ENCODE data around the gene CDK10. TPM values are rescaled to one million over a fixed set of nuclear protein-coding genes. Genes with fewer than 3 reads are reported as not detected.

CDK10 gene
- total RNA-seq, 1 donor from 2014 or later = 83.2 TPM

DNA sequence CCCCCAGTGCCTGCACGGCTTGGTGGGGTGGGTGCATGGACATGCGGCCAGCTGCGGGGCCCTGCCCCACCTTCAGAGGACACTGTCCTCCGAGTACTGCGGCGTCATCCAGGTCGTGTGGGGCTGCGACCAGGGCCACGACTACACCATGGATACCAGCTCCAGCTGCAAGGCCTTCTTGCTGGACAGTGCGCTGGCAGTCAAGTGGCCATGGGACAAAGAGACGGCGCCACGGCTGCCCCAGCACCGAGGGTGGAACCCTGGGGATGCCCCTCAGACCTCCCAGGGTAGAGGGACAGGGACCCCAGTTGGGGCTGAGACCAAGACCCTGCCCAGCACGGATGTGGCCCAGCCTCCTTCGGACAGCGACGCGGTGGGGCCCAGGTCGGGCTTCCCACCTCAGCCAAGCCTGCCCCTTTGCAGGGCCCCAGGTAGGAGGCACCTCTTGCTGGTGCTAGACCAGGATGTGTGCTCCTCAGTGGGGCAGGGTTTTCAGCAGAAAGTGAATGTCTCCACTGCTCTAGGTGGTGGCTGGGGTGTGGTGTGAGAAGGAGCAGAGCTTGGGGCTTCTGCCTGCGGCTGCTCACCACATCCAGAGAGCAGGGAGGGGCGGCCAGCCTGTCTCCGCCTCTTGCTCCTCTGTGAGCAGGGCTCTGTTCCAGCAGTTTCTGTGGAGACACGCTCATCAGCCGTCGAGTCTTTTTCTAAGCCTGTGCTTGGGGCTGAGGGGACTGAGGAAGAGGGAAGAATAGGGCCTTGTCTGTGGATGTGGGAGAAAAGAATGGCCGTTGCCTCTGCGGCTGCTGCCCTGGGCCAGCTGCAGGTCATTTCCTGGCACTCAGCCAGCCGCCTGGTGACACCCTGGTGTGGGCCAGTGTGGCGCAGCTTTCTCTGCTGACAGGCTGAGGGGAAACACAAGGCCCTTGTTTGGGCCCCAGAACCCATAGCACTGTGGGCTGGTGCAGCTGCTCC lies 37.1 kb downstream of the CDK10 start:
- TF ChIP-seq, protein P1, sequence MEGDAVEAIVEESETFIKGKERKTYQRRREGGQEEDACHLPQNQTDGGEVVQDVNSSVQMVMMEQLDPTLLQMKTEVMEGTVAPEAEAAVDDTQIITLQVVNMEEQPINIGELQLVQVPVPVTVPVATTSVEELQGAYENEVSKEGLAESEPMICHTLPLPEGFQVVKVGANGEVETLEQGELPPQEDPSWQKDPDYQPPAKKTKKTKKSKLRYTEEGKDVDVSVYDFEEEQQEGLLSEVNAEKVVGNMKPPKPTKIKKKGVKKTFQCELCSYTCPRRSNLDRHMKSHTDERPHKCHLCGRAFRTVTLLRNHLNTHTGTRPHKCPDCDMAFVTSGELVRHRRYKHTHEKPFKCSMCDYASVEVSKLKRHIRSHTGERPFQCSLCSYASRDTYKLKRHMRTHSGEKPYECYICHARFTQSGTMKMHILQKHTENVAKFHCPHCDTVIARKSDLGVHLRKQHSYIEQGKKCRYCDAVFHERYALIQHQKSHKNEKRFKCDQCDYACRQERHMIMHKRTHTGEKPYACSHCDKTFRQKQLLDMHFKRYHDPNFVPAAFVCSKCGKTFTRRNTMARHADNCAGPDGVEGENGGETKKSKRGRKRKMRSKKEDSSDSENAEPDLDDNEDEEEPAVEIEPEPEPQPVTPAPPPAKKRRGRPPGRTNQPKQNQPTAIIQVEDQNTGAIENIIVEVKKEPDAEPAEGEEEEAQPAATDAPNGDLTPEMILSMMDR (IDR thresholded peaks at IDR 0.05; ENCODE audit: unreplicated experiment) = no peak
- Mint-ChIP-seq H3K4me1 (ENCODE audit: unreplicated experiment) (peaks cover 13% of the 10 kb centered on the region), H3K36me3 (ENCODE audit: low read depth, unreplicated experiment) (peaks cover 16% of the 10 kb centered on the region), H3K27me3 (ENCODE audit: unreplicated experiment) (peaks cover 18% of the 10 kb centered on the region), H3K9me3 (ENCODE audit: unreplicated experiment) (no peaks in the 10 kb centered on the region), H3K27ac (ENCODE audit: unreplicated experiment) (no peak overlapping the region), H3K4me3 (ENCODE audit: unreplicated experiment) (peak overlapping the region; percentile 86)
- DNase-seq (ENCODE audit: low spot score) = no peak

DNA sequence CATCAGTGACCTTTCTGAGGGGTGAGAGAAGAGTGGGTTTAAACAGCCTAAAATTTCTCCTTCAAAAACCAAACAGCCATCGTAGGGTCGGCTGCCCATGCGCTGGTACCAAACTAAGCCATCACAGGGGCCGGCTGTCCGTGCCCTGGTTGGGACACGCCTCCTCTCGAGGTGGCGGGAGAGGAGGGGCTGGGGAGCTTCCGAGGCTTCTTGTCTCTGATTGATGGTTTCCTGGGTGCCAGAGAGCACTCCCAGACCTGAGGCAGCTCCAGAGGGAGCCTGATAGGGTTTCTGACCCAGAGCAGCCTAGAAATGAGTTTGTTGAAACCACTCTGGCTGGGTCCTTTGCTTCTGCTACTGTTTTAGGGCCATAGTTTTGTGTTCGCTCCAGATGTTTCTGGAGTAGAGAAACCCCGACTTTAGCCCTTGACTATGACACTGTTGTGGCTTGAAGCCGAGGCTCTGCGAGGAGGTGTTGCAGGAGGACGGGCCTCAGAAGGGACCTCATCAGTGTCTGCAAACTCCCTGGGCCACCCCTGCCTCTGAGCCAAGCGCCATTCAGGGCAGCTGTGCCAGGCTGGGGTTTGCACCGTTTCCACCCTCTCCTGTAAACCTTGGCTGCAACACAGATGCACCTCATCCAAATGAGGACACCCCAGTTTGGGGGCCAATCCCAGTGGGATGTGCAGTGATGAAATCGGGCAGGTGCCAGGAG lies 41.1 kb downstream of the CDK10 start:
- H3K9me3 Mint-ChIP-seq (ENCODE audit: unreplicated experiment) = no peaks in the 10 kb centered on the region
- peak overlapping the region; percentile 26 for H3K4me3 Mint-ChIP-seq (ENCODE audit: unreplicated experiment)
- peaks cover 11% of the 10 kb centered on the region for H3K27me3 Mint-ChIP-seq (ENCODE audit: unreplicated experiment)
- TF ChIP-seq, protein P1 (IDR thresholded peaks at IDR 0.05; ENCODE audit: unreplicated experiment) = no peak
- H3K36me3 Mint-ChIP-seq (ENCODE audit: low read depth, unreplicated experiment) = peaks cover 31% of the 10 kb centered on the region
- H3K27ac Mint-ChIP-seq (ENCODE audit: unreplicated experiment) = no peak overlapping the region
- DNase-seq (ENCODE audit: low spot score) = no peak
- peaks cover 10% of the 10 kb centered on the region for H3K4me1 Mint-ChIP-seq (ENCODE audit: unreplicated experiment)

DNA sequence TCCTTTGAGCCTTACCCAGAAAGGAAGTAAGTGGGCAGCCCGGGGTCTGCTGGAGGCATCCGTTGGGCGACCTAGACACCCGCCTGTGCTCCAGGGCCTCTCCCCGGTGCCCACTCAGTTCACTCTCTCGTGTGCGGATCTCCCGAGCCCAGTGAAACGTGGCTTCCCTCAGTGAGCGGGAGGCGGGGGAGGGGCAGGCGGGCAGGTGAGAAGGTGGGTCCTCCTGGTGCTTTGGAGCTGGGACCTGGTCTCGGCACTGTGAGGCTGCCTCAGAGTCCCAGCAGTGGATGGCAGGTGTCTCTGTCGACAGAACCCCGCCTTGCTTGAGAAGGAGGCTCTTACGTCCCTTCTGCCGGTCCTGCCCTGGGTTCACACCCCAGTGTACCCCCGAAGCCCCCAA lies 42.8 kb downstream of the CDK10 start:
- Mint-ChIP-seq H3K27me3 (ENCODE audit: unreplicated experiment) (peaks cover 9% of the 10 kb centered on the region), H3K4me3 (ENCODE audit: unreplicated experiment) (no peak overlapping the region), H3K27ac (ENCODE audit: unreplicated experiment) (no peak overlapping the region), H3K4me1 (ENCODE audit: unreplicated experiment) (no peaks in the 10 kb centered on the region), H3K9me3 (ENCODE audit: unreplicated experiment) (no peaks in the 10 kb centered on the region), H3K36me3 (ENCODE audit: low read depth, unreplicated experiment) (peaks cover 38% of the 10 kb centered on the region)
- no peak for DNase-seq (ENCODE audit: low spot score)
- TF ChIP-seq, protein P1 (IDR thresholded peaks at IDR 0.05; ENCODE audit: unreplicated experiment) = no peak

DNA sequence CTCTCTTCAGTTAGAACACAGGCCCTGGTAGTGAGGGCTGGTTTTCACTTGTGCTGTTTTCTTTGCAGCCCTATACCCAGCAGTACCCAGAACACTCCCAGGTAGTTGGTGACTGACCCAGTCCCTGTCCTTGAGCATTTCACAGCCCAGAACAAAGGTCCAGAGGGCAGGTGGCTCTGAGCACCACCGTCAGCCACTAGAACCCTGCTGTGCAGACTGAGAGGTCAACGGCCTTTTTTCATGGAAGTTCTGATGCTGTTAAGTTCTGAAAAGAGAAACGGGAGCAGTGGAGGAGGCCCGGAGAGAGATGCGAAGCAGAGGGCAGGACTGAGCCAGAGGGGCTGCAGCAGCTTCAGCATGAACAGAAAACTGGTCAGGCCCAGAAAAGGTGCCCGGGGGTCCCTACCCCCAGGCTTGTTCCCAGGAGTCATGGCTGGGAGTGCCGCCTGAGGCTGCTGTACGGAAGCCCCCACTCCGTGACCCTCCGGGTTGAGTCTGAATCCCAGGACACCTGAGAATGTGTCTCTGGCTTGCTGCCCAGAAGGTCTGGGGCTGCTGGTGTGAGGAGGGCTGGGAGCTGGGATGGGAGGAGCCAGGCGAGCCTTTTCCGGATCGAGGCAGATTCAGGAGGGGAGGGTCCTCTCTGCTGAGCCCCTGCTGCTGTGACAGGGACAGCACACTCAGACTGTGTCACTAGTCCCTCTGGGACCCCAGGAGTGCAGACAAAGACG lies 43.5 kb downstream of the CDK10 start:
- Mint-ChIP-seq H3K4me3 (ENCODE audit: unreplicated experiment) (no peak overlapping the region), H3K9me3 (ENCODE audit: unreplicated experiment) (no peaks in the 10 kb centered on the region), H3K4me1 (ENCODE audit: unreplicated experiment) (no peaks in the 10 kb centered on the region), H3K36me3 (ENCODE audit: low read depth, unreplicated experiment) (peaks cover 39% of the 10 kb centered on the region), H3K27ac (ENCODE audit: unreplicated experiment) (no peak overlapping the region), H3K27me3 (ENCODE audit: unreplicated experiment) (peaks cover 9% of the 10 kb centered on the region)
- TF ChIP-seq, protein P1 (IDR thresholded peaks at IDR 0.05; ENCODE audit: unreplicated experiment) = no peak
- DNase-seq (ENCODE audit: low spot score) = no peak
